ENCODE measurements around the gene ZNF488.

- TF ChIP-seq BACH1 (IDR thresholded peaks at IDR 0.05; ENCODE audit: borderline replicate concordance): no peak
- TF ChIP-seq ETV6 (conservative IDR thresholded peaks at IDR 0.05 in 1 of 2, IDR thresholded peaks at IDR 0.05 in 1 of 2; ENCODE audit: borderline replicate concordance in 1 of 2, low read depth in 1 of 2): no peak
Observed at GRCh38 chr10:47374611-47375536, 9.2 kb downstream of the ZNF488 start.
